Smooth muscle cell (in vitro differentiated cells): ENCODE measurements around the gene CHMP1A. TPM values are rescaled to one million over a fixed set of nuclear protein-coding genes. Genes with fewer than 3 reads are reported as not detected.

Experiments
- DNase-seq: peaks from one replicate; lab custom pipeline; 2025; ENCODE audit not compliant: unreplicated experiment; lab: John Stamatoyannopoulos, UW
- H2AFZ ChIP-seq: fragments of 200-600 bp; sonication (generic); 2 replicates; pipeline ENCODE4 v1.6.0; 2016; ENCODE audit warnings: antibody characterized with exemption, low read depth, mild to moderate bottlenecking
- H3F3A ChIP-seq: fragments of 200-600 bp; sonication (generic); 2 replicates; pipeline ENCODE4 v1.6.0; 2017; ENCODE audit warnings: antibody characterized with exemption, low read depth
- H3K27ac ChIP-seq: fragments of 200-600 bp; sonication (generic); 2 replicates; pipeline ENCODE4 v1.5.1; 2016; ENCODE audit warnings: low read depth, mild to moderate bottlenecking
- H3K27me3 ChIP-seq: fragments of 200-600 bp; sonication (generic); 2 replicates; pipeline ENCODE4 v1.6.1; 2016; ENCODE audit warnings: low read depth, mild to moderate bottlenecking
- H3K36me3 ChIP-seq: fragments of 200-600 bp; sonication (generic); 2 replicates; pipeline ENCODE4 v1.5.1; 2016; ENCODE audit warnings: low read depth
- H3K4me1 ChIP-seq: fragments of 200-600 bp; sonication (generic); 2 replicates; pipeline ENCODE4 v1.5.1; 2016; ENCODE audit warnings: low read depth
- H3K4me2 ChIP-seq: fragments of 200-600 bp; sonication (generic); 2 replicates; pipeline ENCODE4 v1.6.0; 2016; ENCODE audit warnings: mild to moderate bottlenecking
- H3K4me3 ChIP-seq: fragments of 200-600 bp; sonication (generic); 2 replicates; pipeline ENCODE4 v1.5.1; 2016; ENCODE audit warnings: mild to moderate bottlenecking
- H3K79me2 ChIP-seq: fragments of 200-600 bp; sonication (generic); 2 replicates; pipeline ENCODE4 v1.6.0; 2016; ENCODE audit warnings: low read depth, mild to moderate bottlenecking
- H3K9ac ChIP-seq: fragments of 200-600 bp; sonication (generic); 2 replicates; pipeline ENCODE4 v1.6.0; 2016; ENCODE audit warnings: low read depth
- H3K9me3 ChIP-seq: fragments of 200-600 bp; sonication (generic); replicated peaks from 2 replicates; pipeline ENCODE4 v1.5.1; 2016; ENCODE audit warnings: low read depth
- H4K20me1 ChIP-seq: fragments of 200-600 bp; sonication (generic); 2 replicates; pipeline ENCODE4 v1.6.0; 2016; ENCODE audit warnings: low read depth
- WGBS: methylation state at CpG from one replicate; pipeline ENCODE4 v1.1.7; 2016; ENCODE audit warnings: low lambda C conversion rate; 5-methylcytosine and 5-hydroxymethylcytosine counted together
- polyA plus RNA-seq: library from polyadenylated mRNA; unstranded; fragments of >200 nt; fragmentation: Nextera tagmentation; extraction: Ambion mirVana; gene quantifications from 2 replicates; pipeline ENCODE4 v1.2.1, GENCODE V29; 2016
- total RNA-seq: library from RNA; depleted of rRNA; stranded (reverse); fragments of >200 nt; gene quantifications from 2 replicates; pipeline ENCODE4 v1.2.3, GENCODE V29; 2014
- TF ChIP-seq, protein P1 (sequence below): fragments of 200-600 bp; sonication (generic); IDR thresholded peaks from 2 replicates; pipeline ENCODE4 v1.5.1; 2017; ENCODE audit warnings: borderline replicate concordance, mild to moderate bottlenecking, antibody characterized with exemption; ENCODE audit not compliant: insufficient read depth, poor library complexity, severe bottlenecking

CHMP1A gene
- total RNA-seq (40.0 and 40.2 TPM in 2 replicates), polyA plus RNA-seq (68.4 and 79.4 TPM in 2 replicates)

- DNase-seq: peak; percentile 79
- H4K20me1 ChIP-seq: peaks cover 28% of the 10 kb centered on the region
- H3K4me3 ChIP-seq: peak within 1 kb of the TSS; percentile 99
- peaks cover 56% of the 10 kb centered on the region for H3K79me2 ChIP-seq
- H3K4me1 ChIP-seq: peaks cover 12% of the 10 kb centered on the region
- H3F3A ChIP-seq: no peaks in the 10 kb centered on the region
- H3K36me3 ChIP-seq: no peaks in the 10 kb centered on the region
- peak within 1 kb of the TSS; percentile 70 for H3K27ac ChIP-seq
- TF ChIP-seq, protein P1, sequence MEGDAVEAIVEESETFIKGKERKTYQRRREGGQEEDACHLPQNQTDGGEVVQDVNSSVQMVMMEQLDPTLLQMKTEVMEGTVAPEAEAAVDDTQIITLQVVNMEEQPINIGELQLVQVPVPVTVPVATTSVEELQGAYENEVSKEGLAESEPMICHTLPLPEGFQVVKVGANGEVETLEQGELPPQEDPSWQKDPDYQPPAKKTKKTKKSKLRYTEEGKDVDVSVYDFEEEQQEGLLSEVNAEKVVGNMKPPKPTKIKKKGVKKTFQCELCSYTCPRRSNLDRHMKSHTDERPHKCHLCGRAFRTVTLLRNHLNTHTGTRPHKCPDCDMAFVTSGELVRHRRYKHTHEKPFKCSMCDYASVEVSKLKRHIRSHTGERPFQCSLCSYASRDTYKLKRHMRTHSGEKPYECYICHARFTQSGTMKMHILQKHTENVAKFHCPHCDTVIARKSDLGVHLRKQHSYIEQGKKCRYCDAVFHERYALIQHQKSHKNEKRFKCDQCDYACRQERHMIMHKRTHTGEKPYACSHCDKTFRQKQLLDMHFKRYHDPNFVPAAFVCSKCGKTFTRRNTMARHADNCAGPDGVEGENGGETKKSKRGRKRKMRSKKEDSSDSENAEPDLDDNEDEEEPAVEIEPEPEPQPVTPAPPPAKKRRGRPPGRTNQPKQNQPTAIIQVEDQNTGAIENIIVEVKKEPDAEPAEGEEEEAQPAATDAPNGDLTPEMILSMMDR: no peak
- no peaks in the 10 kb centered on the region for H3K9me3 ChIP-seq
- WGBS: under 1% methylated on average over 77 of the region's 99 CpGs
- peak within 1 kb of the TSS; percentile 99 for H2AFZ ChIP-seq
- H3K4me2 ChIP-seq: peak within 1 kb of the TSS; percentile 100
- H3K9ac ChIP-seq: peak within 1 kb of the TSS; percentile 97
- no peaks in the 10 kb centered on the region for H3K27me3 ChIP-seq
These were observed at the start of gene CHMP1A, which contains the start of gene SPATA33 for GRCh38 chr16:89657442-89658220. CHMP1A (minus strand) TSS chr16:89657708; CDS start chr16:89657588, 120 bp downstream. SPATA33 (plus strand) TSS chr16:89657836; CDS start chr16:89657912, 76 bp downstream.

- no peak overlapping the region for H3K27ac ChIP-seq
- no peaks in the 10 kb centered on the region for H3K79me2 ChIP-seq
- no peaks in the 10 kb centered on the region for H4K20me1 ChIP-seq
- no peak overlapping the region for H3K4me2 ChIP-seq
- no peak overlapping the region for H2AFZ ChIP-seq
- TF ChIP-seq, protein P1: no peak
- H3K4me3 ChIP-seq: no peak overlapping the region
- H3K4me1 ChIP-seq: no peaks in the 10 kb centered on the region
- WGBS: 95% methylated on average over 13 of the region's 14 CpGs
- no peaks in the 10 kb centered on the region for H3F3A ChIP-seq
- no peak for DNase-seq
- H3K9ac ChIP-seq: no peak overlapping the region
- H3K27me3 ChIP-seq: no peaks in the 10 kb centered on the region
- no peaks in the 10 kb centered on the region for H3K9me3 ChIP-seq
- H3K36me3 ChIP-seq: no peaks in the 10 kb centered on the region
These were observed 49.2 kb upstream of the CHMP1A start for GRCh38 chr16:89706518-89707260.

- WGBS: 94% methylated on average over 15 of the region's 15 CpGs
- Histone ChIP-seq H3K27ac (no peak overlapping the region), H2AFZ (no peak overlapping the region), H3K4me1 (peaks cover 7% of the 10 kb centered on the region), H3K4me3 (no peak overlapping the region), H4K20me1 (peaks cover 6% of the 10 kb centered on the region), H3K27me3 (no peaks in the 10 kb centered on the region), H3F3A (no peaks in the 10 kb centered on the region), H3K9ac (no peak overlapping the region), H3K36me3 (no peaks in the 10 kb centered on the region), H3K79me2 (no peaks in the 10 kb centered on the region), H3K9me3 (no peaks in the 10 kb centered on the region), H3K4me2 (no peak overlapping the region)
- no peak for DNase-seq
- TF ChIP-seq, protein P1: no peak
These were observed 47.5 kb upstream of the CHMP1A start for GRCh38 chr16:89705006-89705405.
